Stimulated activated CD4-positive, alpha-beta T cell treated with anti-CD3 and anti-CD28 coated beads, Interleukin-1b, Interleukin-23, amount 100 ng/mL, for 24 hours (primary cell): ENCODE data around the gene S100A7A.
"Not testable (repeated sequence)": the region's sequence is repeated elsewhere in the genome, so short reads cannot be mapped to it uniquely, and the experiment has no call there.

Source experiments
- DNase-seq, 4 experiments: peaks; one replicate each; pipeline ENCODE4 v3.0.0-alpha.2; 2020; ENCODE audit warnings: low read depth in 4 of 4, low spot score in 1 of 4

Gene S100A7A

GRCh38 chr1:153422450-153423068, 6.2 kb downstream of the S100A7A start:
- DNase-seq = peak; percentile 33 to 57 (median 50)

GRCh38 chr1:153426809-153427208, 10.5 kb downstream of the S100A7A start:
- DNase-seq = no peak

- no peak for DNase-seq
Measured at GRCh38 chr1:153428073-153428638, 11.8 kb downstream of the S100A7A start.

GRCh38 chr1:153428791-153429190, 12.5 kb downstream of the S100A7A start:
- no peak for DNase-seq

GRCh38 chr1:153429266-153430165, 13.2 kb downstream of the S100A7A start:
- DNase-seq = no peak

- no peak for DNase-seq
Measured at GRCh38 chr1:153430166-153430553, 13.8 kb downstream of the S100A7A start.

GRCh38 chr1:153430561-153430960, 14.2 kb downstream of the S100A7A start:
- DNase-seq = no peak

- DNase-seq = no peak
Measured at GRCh38 chr1:153431002-153431401, 14.7 kb downstream of the S100A7A start.

- no peak for DNase-seq
Measured at GRCh38 chr1:153431427-153431826, 15.1 kb downstream of the S100A7A start.

- no peak for DNase-seq
Measured at GRCh38 chr1:153431928-153432327, 15.6 kb downstream of the S100A7A start.

GRCh38 chr1:153432874-153433681, 16.8 kb downstream of the S100A7A start:
- no peak for DNase-seq

GRCh38 chr1:153434746-153435455, 18.6 kb downstream of the S100A7A start:
- DNase-seq = no peak

- DNase-seq = no peak
Measured at GRCh38 chr1:153437236-153437635, 20.9 kb downstream of the S100A7A start.

- DNase-seq = no peak
Measured at GRCh38 chr1:153438599-153438998, 22.3 kb downstream of the S100A7A start.

- DNase-seq = no peak
Measured at GRCh38 chr1:153439273-153439672, 23.0 kb downstream of the S100A7A start.

- DNase-seq = no peak
Measured at GRCh38 chr1:153441238-153441755, 25.0 kb downstream of the S100A7A start.

GRCh38 chr1:153443486-153443885, 27.2 kb downstream of the S100A7A start:
- no peak for DNase-seq

GRCh38 chr1:153444078-153444477, 27.8 kb downstream of the S100A7A start:
- DNase-seq = no peak

- no peak for DNase-seq
Measured at GRCh38 chr1:153447498-153448170, 31.3 kb downstream of the S100A7A start.

- not testable (repeated sequence) for DNase-seq
Measured at GRCh38 chr1:153448851-153449250, 32.5 kb downstream of the S100A7A start.
